Endothelial cell of umbilical vein (primary cell): ENCODE data around the gene LARGE1. TPM values are rescaled to one million over a fixed set of nuclear protein-coding genes. Genes with fewer than 3 reads are reported as not detected.

Experiments used
- BruUV-seq: library from RNA; stranded (reverse); fragments of 400-500 nt; replicated peaks from 2 replicates; lab custom pipeline; 2021; lab: Mats Ljungman, UMichigan
- CTCF ChIA-PET: fragments of 300-600, 350-600 bp; sonication (Branson Sonifier 250); formaldehyde crosslinking; loops from one replicate; lab custom pipeline; 2021; ENCODE audit warnings: antibody characterized with exemption, inconsistent platforms; lab: Charles Lee
- POLR2A ChIA-PET: fragments of 300-600, 350-600 bp; sonication (Branson Sonifier 250); formaldehyde crosslinking; loops from one replicate; lab custom pipeline; 2021; ENCODE audit warnings: antibody characterized with exemption, inconsistent platforms; lab: Charles Lee
- DNase-seq: peaks from one replicate; pipeline ENCODE4 v3.0.0-alpha.2; 2011; ENCODE audit warnings: low read depth, low spot score
- FAIRE-seq: peaks from 2 replicates; lab custom pipeline; 2011; peaks lifted over from hg19 to GRCh38; lab: Jason Lieb, UNC
- H2AFZ ChIP-seq: 2 replicates; pipeline ENCODE4 v1.6.0; 2012; ENCODE audit warnings: low read depth, low read length, control low read depth, inconsistent platforms
- H3K27ac ChIP-seq: 2 replicates; pipeline ENCODE4 v1.5.1; 2011; ENCODE audit warnings: low read depth, mild to moderate bottlenecking, control low read depth, low read length, moderate library complexity; ENCODE audit not compliant: insufficient read depth
- H3K27me3 ChIP-seq, 2 experiments: 2 replicates each; pipeline versions ENCODE4 v1.6.0 to v1.6.1; 2011; ENCODE audit warnings: low read length in 2 of 2, mixed read lengths in 1 of 2; ENCODE audit not compliant: control insufficient read depth in 2 of 2, insufficient read depth in 2 of 2
- H3K36me3 ChIP-seq, 2 experiments: 2 replicates in 1 of 2; 3 replicates in 1 of 2; pipeline ENCODE4 v1.5.1; 2011; ENCODE audit warnings: low read length in 2 of 2, mild to moderate bottlenecking in 1 of 2, moderate library complexity in 1 of 2; ENCODE audit not compliant: control insufficient read depth in 2 of 2, insufficient read depth in 2 of 2; ENCODE audit errors: extremely low read depth in 1 of 2
- H3K4me1 ChIP-seq: 3 replicates; pipeline ENCODE4 v1.5.1; 2011; ENCODE audit warnings: mild to moderate bottlenecking, low read length; ENCODE audit not compliant: control insufficient read depth, insufficient read depth; ENCODE audit errors: extremely low read depth
- H3K4me2 ChIP-seq: 2 replicates; pipeline ENCODE4 v1.6.1; 2011; ENCODE audit warnings: low read length, control low read depth, mixed read lengths; ENCODE audit not compliant: insufficient read depth
- H3K4me3 ChIP-seq, 3 experiments: fragments of 200-600 bp in 1 of 3; sonication (generic), shearing (Covaris generic) in 1 of 3; replicated peaks in 1 of 3; 2 replicates each; pipeline ENCODE4 v1.5.1; 2011 to 2016; ENCODE audit warnings: control low read depth in 3 of 3, low read length in 3 of 3, mild to moderate bottlenecking in 2 of 3, inconsistent platforms in 1 of 3, low read depth in 1 of 3, moderate library complexity in 1 of 3; ENCODE audit not compliant: insufficient read depth in 1 of 3
- H3K79me2 ChIP-seq: 2 replicates; pipeline ENCODE4 v1.6.0; 2012; ENCODE audit warnings: low read length, inconsistent platforms; ENCODE audit not compliant: control insufficient read depth, insufficient read depth
- H3K9ac ChIP-seq: replicated peaks from 2 replicates; pipeline ENCODE3; 2011; ENCODE audit warnings: low read length, control low read depth; ENCODE audit not compliant: insufficient read depth; ENCODE audit errors: extremely low read depth
- H3K9me1 ChIP-seq: replicated peaks from 3 replicates; pipeline ENCODE4 v1.6.0; 2011; ENCODE audit warnings: mild to moderate bottlenecking, low read length; ENCODE audit not compliant: control insufficient read depth, insufficient read depth; ENCODE audit errors: extremely low read depth
- H3K9me3 ChIP-seq: replicated peaks from 2 replicates; pipeline ENCODE4 v1.5.1; 2012; ENCODE audit warnings: low read length, inconsistent platforms; ENCODE audit not compliant: control insufficient read depth, insufficient read depth
- H4K20me1 ChIP-seq: replicated peaks from 2 replicates; pipeline ENCODE3; 2011; ENCODE audit warnings: mild to moderate bottlenecking, low read length; ENCODE audit not compliant: control insufficient read depth, insufficient read depth; ENCODE audit errors: extremely low read depth
- CTCF ChIP-seq, 2 donors: IDR thresholded peaks; 1 replicate in 1 of 2; 2 replicates in 1 of 2; pipeline ENCODE4 v1.5.1; 2011; ENCODE audit warnings: low read length in 2 of 2, mild to moderate bottlenecking in 2 of 2, moderate library complexity in 2 of 2, control low read depth in 1 of 2, inconsistent platforms in 1 of 2, low read depth in 1 of 2; ENCODE audit not compliant: insufficient read depth in 1 of 2; ENCODE audit errors: extremely low read depth in 1 of 2
- EZH2 ChIP-seq: IDR thresholded peaks from 2 replicates; pipeline ENCODE4 v1.6.1; 2012; ENCODE audit warnings: borderline replicate concordance, low read depth, mild to moderate bottlenecking, moderate library complexity, low read length, inconsistent platforms; ENCODE audit not compliant: severe bottlenecking
- FOS ChIP-seq: IDR thresholded peaks from 2 replicates; pipeline ENCODE4 v1.6.1; 2011; ENCODE audit warnings: mild to moderate bottlenecking, low read length, moderate library complexity, borderline replicate concordance; ENCODE audit not compliant: insufficient read depth
- GATA2 ChIP-seq: IDR thresholded peaks from 2 replicates; pipeline ENCODE4 v1.7.0; 2011; ENCODE audit warnings: low read depth, mild to moderate bottlenecking, moderate library complexity, mixed read lengths, low read length; ENCODE audit not compliant: insufficient read length, insufficient read depth
- JUN ChIP-seq: IDR thresholded peaks from 2 replicates; pipeline ENCODE4 v1.6.1; 2011; ENCODE audit warnings: borderline replicate concordance, low read depth; ENCODE audit not compliant: insufficient read length, insufficient read depth
- MAX ChIP-seq: IDR thresholded peaks from 2 replicates; pipeline ENCODE4 v1.6.1; 2011; ENCODE audit not compliant: insufficient read depth, insufficient read length
- MYC ChIP-seq: IDR thresholded peaks from one replicate; pipeline ENCODE4 v1.6.1; 2011; ENCODE audit warnings: mild to moderate bottlenecking, low read depth, low read length
- POLR2A ChIP-seq: IDR thresholded peaks from 2 replicates; pipeline ENCODE4 v1.6.1; 2012; ENCODE audit warnings: low read depth, mild to moderate bottlenecking, control low read depth, low read length
- POLR2AphosphoS5 ChIP-seq: IDR thresholded peaks from 2 replicates; pipeline ENCODE4 v1.6.1; 2012; ENCODE audit warnings: low read depth, mild to moderate bottlenecking, control low read depth, low read length, moderate library complexity; ENCODE audit not compliant: insufficient read depth
- dilution Hi-C: fragments of 300-500 bp; cut with MboI; formaldehyde crosslinking; loops from one replicate; pipeline ENCODE4 v1.15.0; 2019; ENCODE audit warnings: low sequenced_read_pairs; ENCODE audit not compliant: extremely low pct_ligation_motif_present
- intact Hi-C: fragments of 100-400 bp; cut with micrococcal nuclease; formaldehyde crosslinking; loops from one replicate; pipeline ENCODE4 v1.10.0; 2022
- polyA plus RNA-seq, 4 experiments: library from polyadenylated mRNA; depleted of rRNA in 3 of 4; stranded (reverse) in 3 of 4; unstranded in 1 of 4; fragments of >200 nt; gene quantifications; 2 replicates each; pipeline versions ENCODE4 v1.2.1 to v1.2.3, GENCODE V29; 2011 to 2012; ENCODE audit warnings: missing spikeins in 1 of 4
- total RNA-seq: library from RNA; stranded (reverse); gene quantifications from 2 replicates; pipeline ENCODE4 v1.2.3, GENCODE V29; 2021

LARGE1 gene
- total and polyA plus RNA-seq, 2 donors (not counting 3 experiments of a cell fraction or from before 2014, with no cell fraction given) = 0.95 to 4.4 TPM

DNA sequence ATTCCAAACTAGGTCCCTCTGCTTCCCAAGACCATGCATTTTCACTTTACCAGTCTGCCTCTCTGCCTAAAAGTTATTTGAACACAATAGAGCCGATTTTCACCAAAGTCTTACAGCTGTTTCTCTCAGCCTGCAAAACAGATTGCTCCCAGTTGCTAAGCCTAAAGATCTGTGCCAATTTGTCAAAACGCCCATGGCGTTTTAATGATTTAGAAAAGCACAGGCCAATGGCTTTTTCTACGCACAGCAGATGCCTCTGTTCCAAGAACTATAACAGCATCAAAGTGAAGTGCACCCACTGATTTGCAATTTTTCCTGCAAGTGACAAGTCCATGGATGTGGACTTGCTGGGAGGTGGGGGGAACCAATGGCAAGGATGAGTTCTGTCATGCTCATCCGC lies 688.2 kb downstream of the LARGE1 start:
- dilution Hi-C loops = no loop called here
- ChIA-PET CTCF (no interaction called here), POLR2A (no interaction called here)
- no peaks in the 10 kb centered on the region for H3K27me3 ChIP-seq
- no peak overlapping the region for H3K9ac ChIP-seq
- DNase-seq = no peak
- no TSS peak for BruUV-seq
- no peaks in the 10 kb centered on the region for H3K36me3 ChIP-seq
- no peaks in the 10 kb centered on the region for H3K4me1 ChIP-seq
- no peaks in the 10 kb centered on the region for H3K9me1 ChIP-seq
- FAIRE-seq = no peak
- TF ChIP-seq MAX (no peak), FOS (no peak), POLR2AphosphoS5 (no peak), MYC (no peak), CTCF (IDR thresholded peaks at IDR 0.05; ENCODE audit: extremely low read depth in 1 of 2, insufficient read depth in 1 of 2, low read depth in 1 of 2, low read length in 2 of 2) (no peak), EZH2 (no peak), JUN (no peak), POLR2A (no peak), GATA2 (no peak)
- intact Hi-C loops = no loop called here
- H3K79me2 ChIP-seq = no peaks in the 10 kb centered on the region
- no peaks in the 10 kb centered on the region for H4K20me1 ChIP-seq
- H3K4me3 ChIP-seq = no peak overlapping the region
- peaks cover 10% of the 10 kb centered on the region for H3K9me3 ChIP-seq
- H3K27ac ChIP-seq = no peak overlapping the region
- H3K4me2 ChIP-seq = no peak overlapping the region
- no peak overlapping the region for H2AFZ ChIP-seq
